ENCODE results near the gene RPS21. TPM values are rescaled to one million over a fixed set of nuclear protein-coding genes. Genes with fewer than 3 reads are reported as not detected.

Gene RPS21
- total and polyA plus RNA-seq, 2 of the 4 experiments (the other 2 are of a cell fraction) = 2,710 to 4,298 TPM

DNA sequence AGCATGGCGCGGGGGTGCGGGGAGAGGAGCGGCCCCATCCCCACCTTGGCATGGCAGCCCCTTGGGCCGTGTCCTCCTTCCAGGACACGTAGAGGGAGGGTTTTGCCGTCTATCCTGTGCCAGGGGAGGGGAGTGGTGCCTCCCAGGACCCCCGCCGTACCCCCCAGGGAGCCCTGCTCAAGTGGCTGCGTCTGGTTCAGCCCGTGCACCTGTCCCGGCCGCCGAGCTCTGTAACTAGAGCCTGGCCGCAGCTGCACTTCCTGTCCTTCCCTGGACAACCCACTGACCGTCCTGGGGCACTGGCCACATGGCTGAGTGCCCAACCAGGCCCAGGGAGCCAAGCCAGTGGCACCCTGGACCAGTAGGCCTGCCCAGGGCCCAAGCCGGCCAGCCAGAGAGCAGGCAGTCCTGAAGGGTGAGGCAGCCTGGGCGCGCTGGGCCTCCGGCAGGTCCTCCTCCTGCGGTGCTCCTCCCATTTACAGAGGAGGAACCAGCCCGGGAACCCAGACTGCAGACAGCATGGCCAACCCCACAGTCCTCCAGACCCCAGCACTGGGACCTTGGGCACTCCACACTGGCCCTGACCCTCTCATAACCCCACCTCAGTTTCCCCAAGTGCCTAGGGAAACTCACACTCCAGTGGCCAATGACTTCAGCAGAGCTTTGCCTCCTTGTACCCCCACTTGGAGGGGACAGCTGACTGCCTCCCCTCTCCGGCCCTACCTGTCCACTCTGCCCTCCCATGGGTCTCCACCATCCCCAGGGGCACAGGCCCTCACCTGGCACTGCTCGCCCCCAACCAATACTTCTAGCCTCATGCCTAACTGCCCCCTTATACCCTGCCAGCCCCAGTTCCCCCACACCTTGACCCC is 28.5 kb upstream of the RPS21 start:
- Histone ChIP-seq H3K56ac (ENCODE audit: extremely low read depth, insufficient read depth, low read length) (no peak overlapping the region), H4K8ac (ENCODE audit: low read depth in 2 of 2, low read length in 2 of 2) (no peak overlapping the region), H2BK15ac (ENCODE audit: low read depth, low read length) (no peak overlapping the region), H3K9ac (ENCODE audit: low read depth, low read length) (no peak overlapping the region), H3K23ac (ENCODE audit: low read depth, low read length) (no peak overlapping the region), H3K36me3 (ENCODE audit: control insufficient read depth, insufficient read depth, low read length) (peaks cover 4% of the 10 kb centered on the region; the same call in 1 of the 2 replicates), H2BK20ac (ENCODE audit: low read depth, low read length) (no peak overlapping the region), H4K91ac (ENCODE audit: insufficient read depth, low read depth, low read length) (no peak overlapping the region), H2BK5ac (ENCODE audit: low read depth, low read length, poor library complexity, severe bottlenecking) (no peak overlapping the region), H3K18ac (ENCODE audit: low read depth, low read length) (no peak overlapping the region), H3K14ac (replicated peaks; ENCODE audit: low read depth, low read length) (no peak overlapping the region), H3K79me1 (ENCODE audit: low read depth in 1 of 2, low read length in 2 of 2) (no peaks in the 10 kb centered on the region), H3K4ac (ENCODE audit: low read depth, low read length) (no peak overlapping the region), H3K9me1 (ENCODE audit: insufficient read depth, low read length) (no peaks in the 10 kb centered on the region), H2AK9ac (replicated peaks; ENCODE audit: low read depth, low read length, poor library complexity) (no peak overlapping the region), H3K4me2 (ENCODE audit: low read depth, low read length) (no peak overlapping the region), H4K20me1 (ENCODE audit: insufficient read depth, low read length) (peaks cover 3% of the 10 kb centered on the region; the same call in 1 of the 2 replicates), H2AK5ac (ENCODE audit: low read depth, low read length) (no peak overlapping the region; the same call in 1 of the 2 replicates), H2BK120ac (ENCODE audit: low read depth, low read length) (no peak overlapping the region), H3K9me3 (ENCODE audit: control insufficient read depth, insufficient read depth, low read length) (no peaks in the 10 kb centered on the region), H3K27ac (ENCODE audit: insufficient read depth, low read length) (no peak overlapping the region), H3K27me3 (ENCODE audit: control insufficient read depth, insufficient read depth, low read length) (no peaks in the 10 kb centered on the region), H4K5ac (ENCODE audit: low read depth, low read length) (no peak overlapping the region), H2AFZ (replicated peaks; ENCODE audit: low read length, poor library complexity) (no peak overlapping the region), H3K4me1 (ENCODE audit: control insufficient read depth, insufficient read depth, low read length) (peaks cover 28% of the 10 kb centered on the region), H3K4me3 (ENCODE audit: insufficient read depth, low read depth, low read length) (no peak overlapping the region)
- DNase-seq (no peak), ATAC-seq (ENCODE audit: low read depth) (no peak)
- BruUV-seq (replicated peaks) = no TSS peak
- intact Hi-C loops (cut with micrococcal nuclease) = no loop called here
- 68% methylated on average over 8 of the region's 24 CpGs; no CpG with 5 or more reads in 1 of the 2 experiments for WGBS, 2 experiments (ENCODE audit: extremely low coverage in 2 of 2, insufficient read length in 1 of 2)
- CTCF ChIA-PET = interaction anchor here (1.0 kb wide), 1 partner anchor 10 kb away, joined by 3 read pairs; no protein-coding TSS in a partner anchor
- POLR2A ChIA-PET (ENCODE audit: unreplicated experiment) = no interaction called here
- in situ Hi-C loops (cut with MboI; ENCODE audit: low sequenced_read_pairs) = no loop called here
- dilution Hi-C loops (cut with HindIII; ENCODE audit: low sequenced_read_pairs, unreplicated experiment) = no loop called here
- no peak for TF ChIP-seq MAZ (IDR thresholded peaks at IDR 0.05; ENCODE audit: borderline replicate concordance, low read depth, low read length)
- no peak for TF ChIP-seq POLR2A (IDR thresholded peaks at IDR 0.05; ENCODE audit: low read depth, low read length)
- TF ChIP-seq RFX5 (IDR thresholded peaks at IDR 0.05; ENCODE audit: low read depth, low read length) = no peak
- TF ChIP-seq BHLHE40 (IDR thresholded peaks at IDR 0.05; ENCODE audit: low read depth, low read length) = no peak
- no peak for TF ChIP-seq MAFK (IDR thresholded peaks at IDR 0.05; ENCODE audit: low read depth, low read length)
- TF ChIP-seq, protein P1, sequence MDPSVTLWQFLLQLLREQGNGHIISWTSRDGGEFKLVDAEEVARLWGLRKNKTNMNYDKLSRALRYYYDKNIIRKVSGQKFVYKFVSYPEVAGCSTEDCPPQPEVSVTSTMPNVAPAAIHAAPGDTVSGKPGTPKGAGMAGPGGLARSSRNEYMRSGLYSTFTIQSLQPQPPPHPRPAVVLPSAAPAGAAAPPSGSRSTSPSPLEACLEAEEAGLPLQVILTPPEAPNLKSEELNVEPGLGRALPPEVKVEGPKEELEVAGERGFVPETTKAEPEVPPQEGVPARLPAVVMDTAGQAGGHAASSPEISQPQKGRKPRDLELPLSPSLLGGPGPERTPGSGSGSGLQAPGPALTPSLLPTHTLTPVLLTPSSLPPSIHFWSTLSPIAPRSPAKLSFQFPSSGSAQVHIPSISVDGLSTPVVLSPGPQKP (IDR thresholded peaks at IDR 0.05; ENCODE audit: borderline replicate concordance, low read depth, low read length) = no peak
- TF ChIP-seq, protein P2, sequence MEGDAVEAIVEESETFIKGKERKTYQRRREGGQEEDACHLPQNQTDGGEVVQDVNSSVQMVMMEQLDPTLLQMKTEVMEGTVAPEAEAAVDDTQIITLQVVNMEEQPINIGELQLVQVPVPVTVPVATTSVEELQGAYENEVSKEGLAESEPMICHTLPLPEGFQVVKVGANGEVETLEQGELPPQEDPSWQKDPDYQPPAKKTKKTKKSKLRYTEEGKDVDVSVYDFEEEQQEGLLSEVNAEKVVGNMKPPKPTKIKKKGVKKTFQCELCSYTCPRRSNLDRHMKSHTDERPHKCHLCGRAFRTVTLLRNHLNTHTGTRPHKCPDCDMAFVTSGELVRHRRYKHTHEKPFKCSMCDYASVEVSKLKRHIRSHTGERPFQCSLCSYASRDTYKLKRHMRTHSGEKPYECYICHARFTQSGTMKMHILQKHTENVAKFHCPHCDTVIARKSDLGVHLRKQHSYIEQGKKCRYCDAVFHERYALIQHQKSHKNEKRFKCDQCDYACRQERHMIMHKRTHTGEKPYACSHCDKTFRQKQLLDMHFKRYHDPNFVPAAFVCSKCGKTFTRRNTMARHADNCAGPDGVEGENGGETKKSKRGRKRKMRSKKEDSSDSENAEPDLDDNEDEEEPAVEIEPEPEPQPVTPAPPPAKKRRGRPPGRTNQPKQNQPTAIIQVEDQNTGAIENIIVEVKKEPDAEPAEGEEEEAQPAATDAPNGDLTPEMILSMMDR (conservative IDR thresholded peaks at IDR 0.05; ENCODE audit: low read depth, low read length) = no peak
- TF ChIP-seq RCOR1 (IDR thresholded peaks at IDR 0.05; ENCODE audit: insufficient replicate concordance, low read length) = no peak
- TF ChIP-seq SMC3 (IDR thresholded peaks at IDR 0.05; ENCODE audit: low read depth, low read length) = no peak
- no peak for TF ChIP-seq MXI1 (IDR thresholded peaks at IDR 0.05; ENCODE audit: borderline replicate concordance, low read depth, low read length)
- no peak for TF ChIP-seq CEBPB (IDR thresholded peaks at IDR 0.05; ENCODE audit: low read depth, low read length)
- TF ChIP-seq NFE2L2 (IDR thresholded peaks at IDR 0.05; ENCODE audit: low read depth, low read length) = no peak
- TF ChIP-seq CHD1 (IDR thresholded peaks at IDR 0.05; ENCODE audit: low read depth, low read length) = no peak
- no peak for TF ChIP-seq FOS (IDR thresholded peaks at IDR 0.05; ENCODE audit: low read depth, low read length)

All from IMR-90 (cell line).